Activated T-helper 1 cell treated with Interleukin-2 at 50 U/mL for 16 hours (primary cell): ENCODE results near the gene EEF2KMT.
"Not testable (repeated sequence)": the region's sequence is repeated elsewhere in the genome, so short reads cannot be mapped to it uniquely, and the experiment has no call there.

Experiments
- DNase-seq: peaks from one replicate; pipeline ENCODE4 v3.0.0-alpha.2; 2020; ENCODE audit warnings: low read depth

The EEF2KMT gene

DNA sequence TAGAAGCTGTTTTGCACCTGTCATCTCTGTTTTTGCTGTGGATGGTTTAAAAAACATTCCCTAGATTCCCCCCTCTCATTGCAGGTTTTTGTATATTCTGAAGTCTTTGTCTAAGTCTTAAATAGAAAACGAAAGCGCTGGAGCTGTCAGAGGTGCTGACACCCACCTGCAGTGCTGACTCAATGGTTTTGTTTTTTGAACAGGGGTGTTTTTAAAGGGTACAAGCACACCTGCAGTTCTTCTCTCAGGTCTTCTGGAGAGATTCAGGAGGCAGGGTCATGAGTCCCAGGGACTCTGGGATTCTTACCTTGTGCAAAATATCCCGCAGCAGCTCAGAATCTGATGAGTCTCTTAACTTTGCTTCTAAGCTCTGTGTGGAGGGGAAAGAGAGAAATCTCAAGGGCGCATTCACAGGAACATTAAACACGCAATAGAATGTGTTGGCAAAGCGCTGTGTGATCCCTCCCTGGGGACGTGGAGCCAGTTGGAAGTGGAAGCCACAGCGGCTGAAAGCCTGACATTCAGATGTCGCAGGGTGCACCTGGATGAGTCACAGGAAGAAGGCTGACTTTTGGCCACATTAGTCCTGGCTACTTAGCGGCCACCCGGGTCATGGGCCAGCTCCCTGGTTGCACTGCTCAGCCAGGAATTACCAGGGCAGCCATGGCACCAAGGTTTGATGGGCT lies 2.3 kb downstream of the EEF2KMT start:
- not testable (repeated sequence) for DNase-seq

- not testable (repeated sequence) for DNase-seq
These were observed 3.8 kb downstream of the EEF2KMT start for GRCh38 chr16:5093746-5094145.

GRCh38 chr16:5093081-5093480 lies 4.5 kb downstream of the EEF2KMT start:
- not testable (repeated sequence) for DNase-seq

GRCh38 chr16:5090592-5090991 lies 7.0 kb downstream of the EEF2KMT start:
- not testable (repeated sequence) for DNase-seq

- not testable (repeated sequence) for DNase-seq
These were observed 7.6 kb downstream of the EEF2KMT start for GRCh38 chr16:5089911-5090555.

DNA sequence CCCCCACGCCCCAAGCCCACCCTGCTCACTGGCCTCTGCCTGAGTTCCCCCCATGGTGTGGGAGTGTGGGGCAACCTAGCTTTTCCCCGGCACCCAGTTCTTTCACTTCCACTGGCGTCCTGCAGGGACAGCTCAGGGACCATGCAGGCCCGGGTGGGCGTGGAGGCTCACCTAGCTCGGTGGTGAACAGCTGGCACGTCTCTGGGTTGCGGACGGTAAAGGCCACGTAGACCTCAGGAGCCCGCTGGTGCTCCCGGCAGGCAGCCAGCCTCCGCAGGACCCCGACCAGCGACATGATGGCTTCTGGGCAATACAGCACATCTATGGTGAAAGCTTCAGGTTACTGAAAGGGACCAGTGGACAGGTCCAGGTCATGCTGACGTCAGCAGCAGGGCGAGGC lies 8.7 kb downstream of the EEF2KMT start:
- not testable (repeated sequence) for DNase-seq

DNA sequence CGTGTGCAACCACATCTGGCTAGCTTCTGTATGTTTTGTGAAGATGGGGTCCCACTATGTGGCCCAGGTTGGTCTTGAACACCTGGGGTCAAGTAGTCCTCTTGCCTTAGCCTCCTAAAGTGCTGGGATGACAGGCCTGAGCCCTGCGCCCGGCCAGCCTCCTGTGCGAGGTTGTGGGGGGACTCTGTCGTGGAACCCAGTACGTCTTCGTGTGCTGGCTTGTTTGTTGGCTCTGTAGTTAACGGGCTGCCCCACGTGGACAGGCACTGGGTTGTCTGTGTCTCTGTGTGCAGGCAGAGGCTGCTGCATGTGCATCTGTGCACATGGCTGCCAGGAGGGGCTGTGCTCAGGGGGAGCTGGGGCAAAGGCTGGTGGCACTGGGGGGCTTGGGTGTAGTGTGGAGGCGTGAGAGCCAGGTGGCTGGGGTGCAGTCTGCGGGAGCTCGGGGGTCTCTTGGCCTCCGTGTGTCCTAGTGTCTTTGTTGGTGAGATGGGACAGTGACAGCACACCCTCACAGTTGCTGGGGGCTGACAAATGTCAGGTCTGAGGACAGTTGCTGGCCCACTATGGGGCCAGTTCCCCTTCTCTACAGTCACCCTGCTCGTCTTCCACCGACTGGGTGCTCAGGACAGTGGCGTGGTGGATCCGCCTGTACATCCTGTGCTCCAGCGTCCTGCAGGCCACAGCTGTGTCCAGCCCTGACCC lies 9.4 kb downstream of the EEF2KMT start:
- DNase-seq = not testable (repeated sequence)

DNA sequence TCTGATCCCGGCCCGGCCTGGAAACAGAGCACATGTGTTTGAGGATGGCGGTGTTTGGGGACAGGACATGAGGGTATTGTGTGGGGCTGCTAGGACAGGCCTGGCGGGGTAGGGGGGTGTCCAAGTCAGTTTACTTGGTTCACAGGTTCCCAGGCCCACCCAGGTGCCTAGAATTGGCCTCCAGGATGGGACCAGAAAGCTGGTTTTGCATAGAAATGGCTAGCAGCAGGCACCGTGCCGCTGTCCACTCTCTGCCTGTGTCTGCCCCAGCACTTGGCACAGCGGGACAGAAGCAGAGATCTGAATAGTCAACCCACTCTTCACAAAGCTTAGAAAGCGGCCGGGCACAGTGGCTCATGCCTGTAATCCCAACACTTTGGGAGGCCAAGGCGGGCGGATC lies 11.9 kb downstream of the EEF2KMT start:
- DNase-seq = not testable (repeated sequence)

GRCh38 chr16:5084802-5085201 lies 12.8 kb downstream of the EEF2KMT start:
- DNase-seq = peak; percentile 13

GRCh38 chr16:5084099-5084731 lies 13.4 kb downstream of the EEF2KMT start:
- not testable (repeated sequence) for DNase-seq

DNA sequence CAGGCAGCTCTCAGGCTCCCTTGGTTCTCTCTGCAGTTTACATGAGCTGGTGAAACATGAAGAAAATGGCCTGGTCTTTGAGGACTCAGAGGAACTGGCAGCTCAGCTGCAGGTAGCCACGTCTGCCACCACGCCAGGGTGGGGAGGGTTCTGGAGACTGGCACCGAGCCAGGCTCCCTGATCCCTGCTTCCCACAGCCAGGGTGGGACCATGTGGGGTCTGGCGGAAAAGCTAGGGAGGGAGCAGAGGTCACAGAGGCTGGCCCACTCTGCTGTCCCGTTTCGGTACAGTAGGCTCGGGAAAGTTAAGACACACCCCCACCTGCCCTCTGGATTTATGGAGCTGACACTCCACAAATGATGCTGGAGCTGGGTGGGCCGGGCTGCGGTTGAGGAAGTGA lies 13.9 kb downstream of the EEF2KMT start:
- not testable (repeated sequence) for DNase-seq

GRCh38 chr16:5080996-5081395 lies 16.6 kb downstream of the EEF2KMT start:
- DNase-seq = not testable (repeated sequence)

DNA sequence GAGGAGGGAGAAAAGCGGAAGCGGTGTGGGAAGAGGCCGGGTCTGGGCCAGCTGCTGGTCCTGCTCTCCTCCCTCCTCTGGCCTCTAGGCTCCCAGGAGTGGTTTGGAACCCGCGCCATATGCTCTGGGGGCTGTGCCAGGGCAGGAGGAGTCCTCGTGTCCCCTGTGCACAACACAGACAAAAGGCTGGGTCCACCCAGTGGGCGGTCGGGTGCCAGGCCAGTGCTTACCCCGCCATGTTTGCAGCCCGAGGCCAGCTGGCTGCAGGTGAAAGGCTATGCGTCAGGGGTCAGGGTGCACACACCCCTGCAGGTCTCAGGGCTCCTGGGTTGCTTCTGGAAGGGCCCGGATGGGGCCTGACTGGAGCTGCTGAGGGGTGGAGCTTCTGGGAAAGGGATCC lies 17.1 kb downstream of the EEF2KMT start:
- not testable (repeated sequence) for DNase-seq

- DNase-seq = no peak
These were observed 19.0 kb downstream of the EEF2KMT start for GRCh38 chr16:5078626-5079025.

GRCh38 chr16:5077304-5077703 lies 20.3 kb downstream of the EEF2KMT start:
- DNase-seq = no peak

- DNase-seq = no peak
These were observed 22.0 kb downstream of the EEF2KMT start for GRCh38 chr16:5075637-5076036.

- not testable (repeated sequence) for DNase-seq
These were observed 23.8 kb downstream of the EEF2KMT start for GRCh38 chr16:5073771-5074170.

GRCh38 chr16:5073279-5073629 lies 24.3 kb downstream of the EEF2KMT start:
- no peak for DNase-seq

DNA sequence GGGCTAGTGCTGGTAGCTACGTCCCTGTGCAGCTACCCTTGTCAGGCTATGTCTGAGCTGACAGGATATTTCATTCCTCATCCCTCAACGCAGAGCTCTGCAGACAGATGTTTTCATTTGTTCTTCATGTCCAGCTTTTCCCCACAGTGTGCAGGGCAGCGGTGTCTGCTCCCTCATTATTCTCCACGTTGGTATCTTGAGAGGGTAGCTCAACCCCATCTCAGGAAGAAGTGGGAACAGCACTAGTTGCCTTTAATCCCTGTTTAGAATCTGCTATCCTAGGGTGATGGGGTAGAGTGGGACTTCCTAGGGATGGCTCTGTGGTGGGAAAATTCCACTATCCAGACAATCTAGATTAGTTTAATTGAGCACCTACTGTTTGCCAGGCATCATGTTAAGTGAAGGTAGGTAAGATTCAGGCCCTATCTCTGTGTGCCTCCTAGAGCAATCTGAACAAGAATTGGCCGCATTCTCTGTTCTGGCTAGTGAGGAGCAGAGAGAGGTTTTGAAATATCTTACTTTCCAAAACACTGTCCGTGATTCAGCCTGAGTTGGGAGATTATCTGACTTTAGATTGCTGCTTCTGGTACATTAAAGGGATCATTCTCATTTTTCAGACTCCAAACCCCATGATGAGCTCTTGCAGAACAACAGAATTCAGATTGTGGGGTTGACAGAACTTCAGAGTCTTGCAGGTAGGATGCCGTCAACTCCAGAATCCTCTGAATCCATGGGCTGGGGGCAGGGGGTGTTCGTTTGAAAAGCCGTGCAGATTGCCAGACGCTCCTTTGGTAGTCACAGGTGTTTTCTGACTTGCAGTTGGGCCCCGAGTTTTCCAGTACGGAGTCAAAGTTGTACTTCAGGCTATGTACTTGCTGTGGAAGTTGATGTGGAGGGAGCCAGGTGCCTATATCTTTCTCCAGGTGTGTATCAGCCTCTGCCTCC lies 25.0 kb downstream of the EEF2KMT start:
- no peak for DNase-seq

- peak; percentile 83 for DNase-seq
These were observed 25.8 kb downstream of the EEF2KMT start, which contains the start of gene ALG1 for GRCh38 chr16:5071681-5072333. Gene ALG1, plus strand, starts transcription at chr16:5071843. Its CDS starts 7 bp downstream, at chr16:5071850.

DNA sequence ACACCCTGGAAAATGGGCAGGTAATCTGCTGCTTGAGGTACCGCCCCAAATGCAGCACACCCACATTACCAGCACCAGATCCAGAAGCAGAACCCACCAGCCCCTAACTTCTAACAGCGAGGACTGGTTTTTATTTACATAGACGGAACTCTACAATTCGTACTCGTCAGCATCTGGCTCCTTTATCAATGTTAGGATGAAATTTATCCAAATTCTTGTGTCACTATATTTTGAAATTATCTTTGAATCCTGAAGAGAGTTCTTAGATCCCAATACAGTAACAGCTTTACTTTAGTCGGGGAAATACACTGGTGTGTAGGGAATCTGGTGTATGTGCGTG lies 26.3 kb downstream of the EEF2KMT start:
- DNase-seq = no peak
